K562 (cell line): ENCODE data around the gene WDR54. TPM values are rescaled to one million over a fixed set of nuclear protein-coding genes. Genes with fewer than 3 reads are reported as not detected.
"Not testable (repeated sequence)": the region's sequence is repeated elsewhere in the genome, so short reads cannot be mapped to it uniquely, and the experiment has no call there.

Experiments used
- ATAC-seq: fragments of 200-7000 bp; cut with Tn5 transposase; 3 replicates; pipeline ENCODE4 v1.9.1; 2020; ENCODE audit warnings: moderate library complexity
- BruUV-seq: library from RNA; stranded (reverse); fragments of 400-500 nt; replicated peaks from 2 replicates; lab custom pipeline; 2021; lab: Mats Ljungman, UMichigan
- CTCF ChIA-PET: fragments of 300-600 bp; formaldehyde crosslinking; extraction: SDS; loops from one replicate; lab custom pipeline; 2021; ENCODE audit warnings: low intra/inter-chr PET ratio; lab: Yijun Ruan, JAX
- POLR2A ChIA-PET: fragments of 300-600, 350-650 bp; sonication (Branson Sonifier 250); formaldehyde crosslinking; extraction: SDS; loops from one replicate; lab custom pipeline; 2021; ENCODE audit warnings: antibody characterized with exemption, inconsistent platforms; lab: Yijun Ruan, JAX
- DNase-seq, 4 experiments: peaks; one replicate each; pipeline versions ENCODE4 v3.0.0 to v3.0.0-alpha.2; 2011 to 2018; ENCODE audit warnings: low spot score in 3 of 4, mixed read lengths in 3 of 4; ENCODE audit errors: extremely low read depth in 1 of 4
- FAIRE-seq: peaks from 2 replicates; lab custom pipeline; 2011; peaks lifted over from hg19 to GRCh38; lab: Jason Lieb, UNC
- H2AFZ ChIP-seq: 2 replicates; pipeline ENCODE4 v1.6.0; 2011; ENCODE audit warnings: low read depth, low read length, control low read depth, inconsistent platforms
- H3K27ac ChIP-seq: fragments of 200-600 bp; 3 replicates; pipeline ENCODE4 v1.8.0; 2011; ENCODE audit warnings: low read depth, mild to moderate bottlenecking, control low read depth, inconsistent platforms, low read length, moderate library complexity, mixed read lengths; ENCODE audit errors: extremely low read depth
- H3K27me3 ChIP-seq, 2 experiments: fragments of 300-600 bp in 1 of 2; 2 replicates in 1 of 2; 3 replicates in 1 of 2; pipeline versions ENCODE4 v1.6.0 to v1.8.0; 2011; ENCODE audit warnings: inconsistent platforms in 2 of 2, low read length in 2 of 2, mild to moderate bottlenecking in 1 of 2, mixed read lengths in 1 of 2, moderate library complexity in 1 of 2; ENCODE audit not compliant: control insufficient read depth in 2 of 2, insufficient read depth in 2 of 2
- H3K36me3 ChIP-seq: fragments of 300-600 bp; 3 replicates; pipeline ENCODE4 v1.8.0; 2011; ENCODE audit warnings: mild to moderate bottlenecking, low read length, inconsistent platforms; ENCODE audit not compliant: control insufficient read depth, insufficient read depth
- H3K4me1 ChIP-seq, 2 experiments: fragments of 200-600 bp in 1 of 2; replicated peaks in 1 of 2; 2 replicates in 1 of 2; 3 replicates in 1 of 2; pipeline versions ENCODE4 v1.5.1 to v1.8.0; 2011; ENCODE audit warnings: inconsistent platforms in 2 of 2, low read length in 2 of 2, mild to moderate bottlenecking in 1 of 2, mixed read lengths in 1 of 2, moderate library complexity in 1 of 2; ENCODE audit not compliant: control insufficient read depth in 2 of 2, insufficient read depth in 2 of 2
- H3K4me2 ChIP-seq: 2 replicates; pipeline ENCODE4 v1.6.1; 2011; ENCODE audit warnings: low read length, control low read depth, inconsistent platforms, mixed read lengths; ENCODE audit not compliant: insufficient read depth
- H3K4me3 ChIP-seq: fragments of 200-600 bp; sonication (generic), shearing (Covaris generic); 2 replicates; pipeline ENCODE4 v1.5.1; 2016; ENCODE audit warnings: control low read depth, inconsistent platforms
- H3K79me2 ChIP-seq: fragments of 200-600 bp; 3 replicates; pipeline ENCODE4 v1.8.0; 2011; ENCODE audit warnings: low read length, inconsistent platforms; ENCODE audit not compliant: control insufficient read depth, insufficient read depth
- H3K9ac ChIP-seq, 2 experiments: 2 replicates each; pipeline versions ENCODE4 v1.6.0 to v1.6.1; 2011; ENCODE audit warnings: low read depth in 2 of 2, low read length in 2 of 2, control low read depth in 1 of 2, inconsistent platforms in 1 of 2, mild to moderate bottlenecking in 1 of 2, mixed read lengths in 1 of 2; ENCODE audit not compliant: insufficient read depth in 1 of 2
- H3K9me1 ChIP-seq: one replicate; pipeline ENCODE4 v1.6.0; 2011; ENCODE audit warnings: inconsistent platforms, mild to moderate bottlenecking, low read length, moderate library complexity; ENCODE audit not compliant: control insufficient read depth, insufficient read depth
- H3K9me3 ChIP-seq: replicated peaks from 2 replicates; pipeline ENCODE4 v1.5.1; 2011; ENCODE audit warnings: low read depth, low read length, inconsistent platforms; ENCODE audit not compliant: control insufficient read depth, insufficient read depth
- H4K20me1 ChIP-seq: replicated peaks from 2 replicates; pipeline ENCODE4 v1.6.1; 2011; ENCODE audit warnings: low read length, inconsistent platforms, mixed read lengths; ENCODE audit not compliant: control insufficient read depth, insufficient read depth
- CTCF ChIP-seq, 3 experiments: IDR thresholded peaks in 2 of 3; conservative IDR thresholded peaks in 1 of 3; 2 replicates each; pipeline ENCODE4 v1.5.1; 2011 to 2012; ENCODE audit warnings: low read length in 3 of 3, mild to moderate bottlenecking in 3 of 3, control low read depth in 2 of 3, improper control_type of control experiment in 1 of 3, inconsistent platforms in 1 of 3, low read depth in 1 of 3, mixed read lengths in 1 of 3, moderate library complexity in 1 of 3; ENCODE audit not compliant: insufficient read depth in 2 of 3
- NFE2 ChIP-seq: IDR thresholded peaks from 2 replicates; pipeline ENCODE4 v1.6.1; 2014; ENCODE audit warnings: antibody characterized with exemption, low read depth
- POLR2AphosphoS5 ChIP-seq: IDR thresholded peaks from 2 replicates; pipeline ENCODE4 v1.6.1; 2011; ENCODE audit warnings: mild to moderate bottlenecking, low read depth, low read length, moderate library complexity; ENCODE audit not compliant: control insufficient read depth, insufficient read depth
- POLR2B ChIP-seq: fragments of 450-650 bp; IDR thresholded peaks from 2 replicates; pipeline ENCODE4 v1.6.1; 2018; ENCODE audit warnings: low read depth; ENCODE audit not compliant: partially characterized antibody
- POLR2G ChIP-seq: fragments of 200-400 bp; formaldehyde crosslinking; IDR thresholded peaks from 2 replicates; pipeline ENCODE4 v1.6.1; 2017; ENCODE audit warnings: low read depth, mild to moderate bottlenecking, antibody characterized with exemption, low read length, moderate library complexity
- RAD21 ChIP-seq, 2 experiments: fragments of 250-450 bp in 1 of 2; fragments of 450-650 bp in 1 of 2; sonication (Bioruptor Pico) in 1 of 2; formaldehyde crosslinking in 1 of 2; IDR thresholded peaks in 1 of 2; conservative IDR thresholded peaks in 1 of 2; 2 replicates each; pipeline versions ENCODE4 v1.4.0 to v1.8.0; 2020 to 2022; ENCODE audit warnings: mild to moderate bottlenecking in 2 of 2, moderate library complexity in 1 of 2
- SRF ChIP-seq, 2 experiments: fragments of 250-450, 450-650 bp in 1 of 2; sonication (Bioruptor Pico) in 1 of 2; sonication (generic) in 1 of 2; formaldehyde crosslinking; IDR thresholded peaks; 2 replicates each; pipeline versions ENCODE4 v1.5.0 to v1.5.1; 2020 to 2022; ENCODE audit warnings: mild to moderate bottlenecking in 1 of 2, missing genetic modification reagents in 1 of 2
- THRAP3 ChIP-seq: fragments of 450-650 bp; IDR thresholded peaks from 2 replicates; pipeline ENCODE4 v1.6.1; 2016; ENCODE audit warnings: mild to moderate bottlenecking, inconsistent platforms, borderline replicate concordance
- ZBTB7A ChIP-seq: IDR thresholded peaks from 2 replicates; pipeline ENCODE4 v1.6.1; 2011; ENCODE audit warnings: low read depth, mild to moderate bottlenecking, low read length, moderate library complexity, borderline replicate concordance; ENCODE audit not compliant: control insufficient read depth
- ZNF263 ChIP-seq: sonication (generic); formaldehyde crosslinking; IDR thresholded peaks from 2 replicates; pipeline ENCODE4 v1.8.0; 2022; ENCODE audit warnings: mild to moderate bottlenecking, missing genetic modification reagents, borderline replicate concordance
- WGBS: fragments of 100-300 bp; shearing (Covaris generic); methylation state at CpG from one replicate; pipeline ENCODE4 v1.1.6; 2016; ENCODE audit warnings: low coverage, mixed read lengths; ENCODE audit not compliant: insufficient coverage; ENCODE audit errors: missing lambda C conversion rate; 5-methylcytosine and 5-hydroxymethylcytosine counted together
- in situ Hi-C: fragments of 300-500 bp; cut with MboI; formaldehyde crosslinking; loops from 4 replicates; pipeline ENCODE4 v1.15.0; 2018; ENCODE audit warnings: inconsistent platforms, mixed read lengths
- intact Hi-C: fragments of 100-400 bp; cut with micrococcal nuclease; formaldehyde crosslinking; loops from 2 replicates; pipeline ENCODE4 v1.14.2; 2022
- polyA plus RNA-seq, 8 experiments: library from polyadenylated mRNA; depleted of rRNA in 4 of 8; stranded (reverse) in 5 of 8; unstranded in 3 of 8; fragments of >200 nt; fragmentation: Nextera tagmentation in 2 of 8; fragmentation: Illumina TruSeq in 1 of 8; extraction: Ambion mirVana in 2 of 8; extraction: Trizol in 1 of 8; gene quantifications; 2 replicates each; pipeline versions ENCODE4 v1.2.1 to v1.2.3, GENCODE V29; 2011 to 2014; ENCODE audit warnings: inconsistent platforms in 1 of 8, missing spikeins in 1 of 8
- total RNA-seq, 7 experiments: library from RNA; depleted of rRNA in 6 of 7; stranded (reverse); fragments of >200 nt in 6 of 7; fragmentation: Illumina TruSeq in 2 of 7; extraction: Trizol in 2 of 7; gene quantifications; 2 replicates each; pipeline versions ENCODE4 v1.2.1 to v1.2.3, GENCODE V29; 2011 to 2021; ENCODE audit warnings: low replicate concordance in 1 of 7

The WDR54 gene
- total and polyA plus RNA-seq, 9 of the 15 experiments (the other 6 are each of a cell fraction or from before 2014, with no cell fraction given), result 5.2 to 15.2 (median 7.4) TPM

DNA sequence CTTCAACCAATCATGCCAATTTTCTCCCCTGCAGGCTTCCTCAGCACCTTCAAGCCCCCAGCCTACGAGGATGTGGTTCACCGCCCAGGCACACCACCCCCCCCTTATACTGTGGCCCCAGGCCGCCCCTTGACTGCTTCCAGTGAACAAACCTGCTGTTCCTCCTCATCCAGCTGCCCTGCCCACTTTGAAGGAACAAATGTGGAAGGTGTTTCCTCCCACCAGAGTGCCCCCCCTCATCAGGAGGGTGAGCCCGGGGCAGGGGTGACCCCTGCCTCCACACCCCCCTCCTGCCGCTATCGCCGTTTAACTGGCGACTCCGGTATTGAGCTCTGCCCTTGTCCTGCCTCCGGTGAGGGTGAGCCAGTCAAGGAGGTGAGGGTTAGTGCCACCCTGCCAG lies 38.7 kb downstream of the WDR54 start:
- FAIRE-seq, in situ Hi-C loops: not testable (repeated sequence)

GRCh38 chr2:74461187-74462053 lies 39.9 kb downstream of the WDR54 start:
- DNase-seq (peak in 1 of 4 experiments; percentile 47), FAIRE-seq (no peak), ATAC-seq (no peak)
- Histone ChIP-seq H2AFZ (no peak overlapping the region), H3K4me3 (no peak overlapping the region), H3K4me2 (no peak overlapping the region), H3K79me2 (peaks cover 21% of the 10 kb centered on the region), H4K20me1 (no peaks in the 10 kb centered on the region; the same call in 1 of the 2 replicates), H3K27ac (no peak overlapping the region; the same call in 2 of the 3 replicates), H3K27me3 (no peaks in the 10 kb centered on the region), H3K9ac (no peak overlapping the region), H3K9me1 (no peaks in the 10 kb centered on the region), H3K9me3 (no peaks in the 10 kb centered on the region), H3K36me3 (peaks cover 32% of the 10 kb centered on the region), H3K4me1 (peaks cover 4 to 48% of the 10 kb centered on the region in 2 experiments; a peak in 4 of 5 replicates)
- in situ Hi-C loops, result no loop called here
- ChIA-PET CTCF (no interaction called here), POLR2A (interaction anchor here (0.6 to 1.0 kb wide), 4 partner anchors 10 to 341 kb away, joined by 3 to 6 read pairs (median 3); no protein-coding TSS in a partner anchor)
- BruUV-seq, result no TSS peak
- 92% methylated on average over 18 of the region's 27 CpGs for WGBS
- intact Hi-C loops, result no loop called here
- TF ChIP-seq POLR2G (peak; percentile 66), RAD21 (CRISPR knock-in tag; conservative IDR thresholded peaks at IDR 0.05 in 1 of 2, IDR thresholded peaks at IDR 0.05 in 1 of 2) (peak in 1 of 2 experiments; percentile 18; a peak in 1 of 4 replicates), NFE2 (no peak), THRAP3 (no peak), SRF (CRISPR knock-in tag; IDR thresholded peaks at IDR 0.05) (peak in 1 of 2 experiments; percentile 86; a peak in 2 of 4 replicates), POLR2AphosphoS5 (0 out of 2 replicates have a peak, but pooled peaks have one; percentile 3), ZBTB7A (peak; percentile 70; the same call in 1 of the 2 replicates), CTCF (IDR thresholded peaks at IDR 0.05 in 2 of 3, conservative IDR thresholded peaks at IDR 0.05 in 1 of 3; ENCODE audit: insufficient read depth in 2 of 3, low read depth in 1 of 3, low read length in 3 of 3) (peak; percentile 53 to 66 (median 53)), ZNF263 (CRISPR knock-in tag) (peak; percentile 40; the same call in 1 of the 2 replicates)

More for the DNA sequence above, 38.7 kb downstream of the WDR54 start:
- H3K27me3 ChIP-seq, H3K9ac ChIP-seq, H4K20me1 ChIP-seq, H3K4me3 ChIP-seq, H2AFZ ChIP-seq, BruUV-seq, intact Hi-C loops, CTCF ChIA-PET, H3K9me3 ChIP-seq, H3K9me1 ChIP-seq, DNase-seq, H3K27ac ChIP-seq, ATAC-seq, H3K4me2 ChIP-seq: not testable (repeated sequence)
- H3K79me2 ChIP-seq, result peaks cover 25% of the 10 kb centered on the region
- peaks cover 10 to 47% of the 10 kb centered on the region in 2 experiments for H3K4me1 ChIP-seq
- 73% methylated on average over 6 of the region's 10 CpGs for WGBS
- TF ChIP-seq POLR2B, result peak; percentile 5
- peaks cover 35% of the 10 kb centered on the region for H3K36me3 ChIP-seq
- POLR2A ChIA-PET, result interaction anchor here (0.6 to 2.5 kb wide), 4 partner anchors 39 to 433 kb away, joined by 3 to 12 read pairs (median 4); partner anchors contain the start of genes C2orf81 and WDR54
